ENCODE data around the gene COL6A6.

- TF ChIP-seq, protein P1, sequence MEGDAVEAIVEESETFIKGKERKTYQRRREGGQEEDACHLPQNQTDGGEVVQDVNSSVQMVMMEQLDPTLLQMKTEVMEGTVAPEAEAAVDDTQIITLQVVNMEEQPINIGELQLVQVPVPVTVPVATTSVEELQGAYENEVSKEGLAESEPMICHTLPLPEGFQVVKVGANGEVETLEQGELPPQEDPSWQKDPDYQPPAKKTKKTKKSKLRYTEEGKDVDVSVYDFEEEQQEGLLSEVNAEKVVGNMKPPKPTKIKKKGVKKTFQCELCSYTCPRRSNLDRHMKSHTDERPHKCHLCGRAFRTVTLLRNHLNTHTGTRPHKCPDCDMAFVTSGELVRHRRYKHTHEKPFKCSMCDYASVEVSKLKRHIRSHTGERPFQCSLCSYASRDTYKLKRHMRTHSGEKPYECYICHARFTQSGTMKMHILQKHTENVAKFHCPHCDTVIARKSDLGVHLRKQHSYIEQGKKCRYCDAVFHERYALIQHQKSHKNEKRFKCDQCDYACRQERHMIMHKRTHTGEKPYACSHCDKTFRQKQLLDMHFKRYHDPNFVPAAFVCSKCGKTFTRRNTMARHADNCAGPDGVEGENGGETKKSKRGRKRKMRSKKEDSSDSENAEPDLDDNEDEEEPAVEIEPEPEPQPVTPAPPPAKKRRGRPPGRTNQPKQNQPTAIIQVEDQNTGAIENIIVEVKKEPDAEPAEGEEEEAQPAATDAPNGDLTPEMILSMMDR (conservative IDR thresholded peaks at IDR 0.05) = no peak
- TF ChIP-seq ZFX (IDR thresholded peaks at IDR 0.05) = no peak
These were observed 30.1 kb downstream of the COL6A6 start for GRCh38 chr3:130546920-130547679.
